Natural killer cell (primary cell): ENCODE data around the gene SMARCA2. TPM values are rescaled to one million over a fixed set of nuclear protein-coding genes. Genes with fewer than 3 reads are reported as not detected.
A peak's percentile ranks its signal among the peaks of the same experiment; 100 is the strongest.

Experiments
- ATAC-seq, 3 donors: fragments of 150-1000 bp in 2 of 3; fragments of 200-7000 bp in 1 of 3; cut with Tn5 transposase; 1 replicate in 1 of 3; 2 replicates in 2 of 3; pipeline ENCODE4 v1.10.0; 2021; ENCODE audit warnings: mild to moderate bottlenecking in 2 of 3, moderate library complexity in 2 of 3
- DNase-seq, 2 donors: peaks; one replicate each; pipeline versions ENCODE4 v3.0.0 to v3.0.0-alpha.2; 2013 to 2021; ENCODE audit warnings: mixed read lengths in 1 of 2
- H3K27ac ChIP-seq: one replicate; pipeline ENCODE4 v1.5.1; 2013; ENCODE audit warnings: mild to moderate bottlenecking, low read length
- H3K27me3 ChIP-seq: one replicate; pipeline ENCODE4 v1.6.1; 2013; ENCODE audit warnings: low read length; ENCODE audit not compliant: control insufficient read depth, insufficient read depth
- H3K36me3 ChIP-seq: one replicate; pipeline ENCODE4 v1.6.1; 2013; ENCODE audit warnings: low read length; ENCODE audit not compliant: control insufficient read depth, insufficient read depth
- H3K4me1 ChIP-seq: one replicate; pipeline ENCODE4 v1.6.1; 2013; ENCODE audit warnings: low read length; ENCODE audit not compliant: control insufficient read depth, insufficient read depth
- H3K4me3 ChIP-seq: one replicate; pipeline ENCODE4 v1.5.1; 2013; ENCODE audit warnings: low read length
- H3K9me3 ChIP-seq: one replicate; pipeline ENCODE4 v1.6.1; 2013; ENCODE audit warnings: low read length; ENCODE audit not compliant: control insufficient read depth, insufficient read depth
- H3K27ac Mint-ChIP-seq, 2 donors: one replicate each; pipeline ENCODE4 v1.8.0; 2022; ENCODE audit warnings: mild to moderate bottlenecking in 2 of 2, mixed read lengths in 2 of 2, moderate library complexity in 1 of 2
- H3K27me3 Mint-ChIP-seq, 2 donors: one replicate each; pipeline ENCODE4 v1.8.0; 2022; ENCODE audit warnings: low read depth in 2 of 2, mixed read lengths in 2 of 2
- H3K36me3 Mint-ChIP-seq: one replicate; pipeline ENCODE4 v1.8.0; 2022; ENCODE audit warnings: mixed read lengths
- H3K4me1 Mint-ChIP-seq, 2 donors: one replicate each; pipeline ENCODE4 v1.8.0; 2022; ENCODE audit warnings: mixed read lengths in 2 of 2
- H3K4me3 Mint-ChIP-seq: one replicate; pipeline ENCODE4 v1.8.0; 2022; ENCODE audit warnings: mild to moderate bottlenecking, moderate library complexity, mixed read lengths
- H3K9me3 Mint-ChIP-seq, 2 donors: one replicate each; pipeline ENCODE4 v1.8.0; 2022; ENCODE audit warnings: mixed read lengths in 2 of 2
- CTCF ChIP-seq: fragments of 200-600 bp; IDR thresholded peaks from one replicate; pipeline ENCODE4 v1.8.0; 2022; ENCODE audit warnings: antibody characterized with exemption
- WGBS: methylation state at CpG from one replicate; pipeline ENCODE4 v1.1.7; 2013; ENCODE audit warnings: missing lambda C conversion rate; ENCODE audit not compliant: insufficient coverage; 5-methylcytosine and 5-hydroxymethylcytosine counted together
- intact Hi-C: fragments of 100-400 bp; cut with micrococcal nuclease; formaldehyde crosslinking; loops from one replicate; pipeline ENCODE4 v1.14.2; 2022
- total RNA-seq, 4 donors: library from RNA; stranded (reverse); fragments of 120-200 nt in 1 of 4; gene quantifications; one replicate each; pipeline versions ENCODE4 v1.2.3 to v1.2.4, GENCODE V29; 2013 to 2022

SMARCA2 gene
- total RNA-seq, 3 donors from 2014 or later (not counting 1 experiment from before 2014, with no cell fraction given) = 303 to 324 (median 308) TPM

DNA sequence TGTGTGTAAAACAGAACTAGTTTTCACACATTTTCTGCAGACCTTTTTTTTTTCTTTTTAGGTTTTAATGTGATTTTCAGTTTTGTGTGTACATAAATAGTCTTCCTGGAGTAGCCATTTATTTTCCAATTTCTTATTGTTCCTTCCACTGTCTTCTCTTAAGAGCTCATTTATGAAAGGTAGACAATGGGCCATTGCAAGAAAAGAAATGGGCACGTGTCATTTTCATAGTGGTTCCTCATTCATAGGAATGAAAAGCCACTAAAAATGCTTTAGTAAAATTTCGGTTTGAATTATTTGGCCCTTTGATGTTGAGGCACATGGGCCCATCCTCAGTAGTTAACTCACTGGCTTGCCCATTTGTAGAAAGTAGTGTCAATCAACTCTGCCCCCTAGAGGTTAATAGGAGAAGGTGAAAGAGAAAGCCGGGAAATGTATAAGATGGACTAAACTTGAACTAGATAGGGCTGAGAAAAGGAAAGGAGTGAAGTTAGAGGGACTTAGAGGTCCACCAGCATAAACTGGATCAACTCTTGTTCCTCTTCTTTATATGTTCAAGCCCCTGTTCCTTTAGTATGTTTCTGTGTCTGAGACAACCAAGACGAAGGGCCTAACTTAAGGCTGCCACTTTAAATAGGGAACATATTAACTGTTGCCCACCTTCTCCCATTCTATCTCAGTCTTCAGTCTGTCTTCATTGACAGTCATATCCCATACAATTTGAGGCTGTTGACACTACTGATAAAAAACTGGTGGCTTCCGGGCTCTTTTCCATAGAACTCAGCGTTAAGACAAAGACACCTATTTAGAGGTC, 72.6 kb downstream of the SMARCA2 start:
- peaks cover 84% of the 10 kb centered on the region for H3K36me3 ChIP-seq
- no peak overlapping the region for H3K4me3 ChIP-seq
- Mint-ChIP-seq H3K4me1 (peaks cover 12 to 17% of the 10 kb centered on the region in 2 donors), H3K4me3 (no peak overlapping the region), H3K9me3 (no peaks in the 10 kb centered on the region), H3K27ac (peak overlapping the region; percentile 6 to 68), H3K27me3 (no peaks in the 10 kb centered on the region), H3K36me3 (peaks cover 41% of the 10 kb centered on the region)
- H3K27me3 ChIP-seq = no peaks in the 10 kb centered on the region
- 76% methylated on average over 6 of the region's 6 CpGs for WGBS
- H3K4me1 ChIP-seq = no peaks in the 10 kb centered on the region
- H3K9me3 ChIP-seq = no peaks in the 10 kb centered on the region
- H3K27ac ChIP-seq = no peak overlapping the region
- peak; percentile 87 to 88 (median 88) for ATAC-seq
- peak; percentile 85 for TF ChIP-seq CTCF
- intact Hi-C loops = loop anchor here (1.0 to 5.0 kb wide), 2 partner anchors 147 to 360 kb away; no protein-coding TSS in a partner anchor
- peak in 1 of 2 donors; percentile 72 for DNase-seq

DNA sequence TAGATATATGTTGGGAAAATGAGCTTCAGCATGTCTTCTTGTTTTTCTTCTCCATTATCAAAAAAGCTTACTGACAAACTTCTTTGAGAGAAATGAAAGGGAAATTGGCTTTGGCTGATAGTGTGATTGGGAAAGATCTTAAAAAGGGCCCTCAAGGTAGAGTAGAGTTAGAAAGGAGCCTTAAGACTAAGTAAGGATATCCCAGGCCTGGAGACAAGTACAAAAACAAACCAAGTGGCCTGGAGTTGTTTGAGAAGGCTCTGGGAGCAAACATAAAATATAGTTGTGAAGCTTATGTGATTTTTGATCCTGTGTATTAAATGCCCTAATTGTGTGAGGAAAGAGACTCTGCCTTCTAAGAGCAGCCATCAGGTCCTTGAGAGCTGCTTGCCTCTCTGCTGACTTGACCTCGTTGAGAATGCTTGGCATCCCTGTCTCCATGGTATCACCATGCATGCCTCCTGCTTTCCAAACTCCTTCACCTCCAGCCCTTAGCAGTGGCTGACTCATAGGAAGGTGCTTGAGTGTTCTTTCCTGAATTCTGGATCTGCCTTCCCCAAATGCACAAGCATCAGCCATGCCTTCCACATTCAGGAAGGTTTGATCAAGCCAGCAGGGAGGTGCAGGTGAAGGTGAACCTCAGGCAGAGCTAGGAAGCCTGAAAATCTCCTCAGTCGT, 78.9 kb downstream of the SMARCA2 start:
- no peaks in the 10 kb centered on the region for H3K27me3 ChIP-seq
- H3K4me3 ChIP-seq = no peak overlapping the region
- H3K9me3 ChIP-seq = no peaks in the 10 kb centered on the region
- H3K27ac Mint-ChIP-seq = peak overlapping the region in 1 of 2 donors; percentile 2
- DNase-seq = no peak
- 73% methylated on average over 2 of the region's 2 CpGs for WGBS
- H3K36me3 ChIP-seq = peaks cover 78% of the 10 kb centered on the region
- no peak for ATAC-seq
- H3K36me3 Mint-ChIP-seq = peaks cover 38% of the 10 kb centered on the region
- no peak for TF ChIP-seq CTCF
- no peaks in the 10 kb centered on the region for H3K27me3 Mint-ChIP-seq
- H3K4me3 Mint-ChIP-seq = no peak overlapping the region
- no peaks in the 10 kb centered on the region for H3K9me3 Mint-ChIP-seq
- no peak overlapping the region for H3K27ac ChIP-seq
- H3K4me1 Mint-ChIP-seq = peaks cover 12 to 16% of the 10 kb centered on the region in 2 donors
- intact Hi-C loops = no loop called here
- no peaks in the 10 kb centered on the region for H3K4me1 ChIP-seq

DNA sequence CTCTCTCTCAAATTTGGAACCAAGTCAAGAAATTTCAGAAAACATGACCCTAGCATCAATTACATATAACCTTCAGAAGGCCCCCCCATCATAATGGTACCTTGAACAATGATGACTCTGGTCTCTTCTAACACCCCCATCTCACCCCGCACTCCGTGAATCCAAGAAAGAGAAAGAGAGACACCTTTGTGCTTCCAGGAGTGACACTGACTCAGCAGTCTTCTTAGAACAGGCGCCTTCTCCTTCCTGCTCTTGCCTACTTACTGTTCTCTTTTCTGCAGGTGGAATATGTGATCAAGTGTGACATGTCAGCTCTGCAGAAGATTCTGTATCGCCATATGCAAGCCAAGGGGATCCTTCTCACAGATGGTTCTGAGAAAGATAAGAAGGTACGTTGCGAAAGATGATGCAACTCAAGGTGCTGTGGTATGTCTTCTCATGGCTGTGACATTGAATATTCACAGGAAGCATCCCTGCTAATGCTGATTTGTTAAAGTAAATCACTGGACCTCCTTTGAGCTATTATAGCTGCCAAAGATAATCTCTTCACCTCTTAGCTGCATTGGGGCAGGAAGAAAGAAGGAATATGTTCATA, 81.3 kb downstream of the SMARCA2 start:
- 81% methylated on average over 6 of the region's 6 CpGs for WGBS
- peak overlapping the region in 1 of 2 donors; percentile 20 for H3K27ac Mint-ChIP-seq
- H3K27me3 ChIP-seq = no peaks in the 10 kb centered on the region
- no peak for TF ChIP-seq CTCF
- DNase-seq (no peak), ATAC-seq (no peak)
- intact Hi-C loops = no loop called here
- peaks cover 35% of the 10 kb centered on the region for H3K36me3 Mint-ChIP-seq
- H3K4me3 Mint-ChIP-seq = no peak overlapping the region
- H3K4me1 Mint-ChIP-seq = peaks cover 0 to 5% of the 10 kb centered on the region in 2 donors
- H3K9me3 Mint-ChIP-seq = no peaks in the 10 kb centered on the region
- H3K36me3 ChIP-seq = peaks cover 76% of the 10 kb centered on the region
- H3K9me3 ChIP-seq = no peaks in the 10 kb centered on the region
- no peaks in the 10 kb centered on the region for H3K4me1 ChIP-seq
- no peak overlapping the region for H3K4me3 ChIP-seq
- no peak overlapping the region for H3K27ac ChIP-seq
- no peaks in the 10 kb centered on the region for H3K27me3 Mint-ChIP-seq
